NCI-H1436 treated with DMSO at 0.1 percent for 48 hours (cell line): ENCODE measurements around the gene CROCC.

ENCODE experiments used
- DNase-seq: peaks from one replicate; lab custom pipeline; 2025; lab: John Stamatoyannopoulos, UW

CROCC gene

DNA sequence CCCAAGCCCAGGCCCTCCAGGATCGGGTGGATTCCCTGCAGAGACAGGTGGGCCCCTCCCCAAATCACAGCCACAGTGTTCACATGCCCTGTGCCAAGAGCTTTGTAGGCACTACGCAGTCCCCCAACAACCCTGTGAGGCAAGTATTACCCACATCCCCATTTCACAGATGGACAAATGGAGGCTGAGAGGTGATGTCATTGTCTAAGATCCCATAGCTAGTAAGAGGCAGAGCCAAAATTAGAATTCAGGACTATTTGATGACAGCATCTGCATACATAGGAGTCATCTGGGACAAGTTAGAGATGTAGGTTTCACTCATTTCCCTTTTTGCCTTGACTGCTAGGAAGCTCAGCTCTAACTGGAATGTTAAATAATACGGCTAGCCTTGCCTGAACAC is 46.6 kb downstream of the CROCC start:
- no peak for DNase-seq

DNA sequence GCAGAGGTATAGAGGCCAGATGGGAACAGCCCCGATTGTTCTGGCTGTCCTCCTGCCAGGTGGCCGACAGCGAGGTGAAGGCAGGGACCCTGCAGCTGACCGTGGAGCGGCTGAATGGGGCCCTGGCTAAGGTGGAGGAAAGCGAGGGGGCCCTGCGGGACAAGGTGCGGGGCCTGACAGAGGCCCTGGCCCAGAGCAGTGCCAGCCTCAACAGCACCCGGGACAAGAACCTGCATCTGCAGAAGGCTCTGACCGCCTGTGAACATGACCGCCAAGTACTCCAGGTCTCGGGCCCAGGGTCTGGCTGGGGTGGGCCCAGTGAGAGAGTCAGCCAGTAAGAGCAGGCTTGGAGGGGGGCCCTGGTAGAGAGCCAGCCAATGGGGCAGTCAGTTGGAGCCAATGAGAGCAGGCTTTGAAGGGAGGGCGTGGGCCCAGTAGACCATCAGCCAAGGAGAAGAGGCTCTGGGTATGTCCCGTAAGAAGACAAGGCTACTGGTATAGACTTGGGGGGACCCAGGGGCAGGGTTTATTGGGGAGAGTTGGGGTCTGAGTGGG is 47.4 kb downstream of the CROCC start:
- no peak for DNase-seq

DNA sequence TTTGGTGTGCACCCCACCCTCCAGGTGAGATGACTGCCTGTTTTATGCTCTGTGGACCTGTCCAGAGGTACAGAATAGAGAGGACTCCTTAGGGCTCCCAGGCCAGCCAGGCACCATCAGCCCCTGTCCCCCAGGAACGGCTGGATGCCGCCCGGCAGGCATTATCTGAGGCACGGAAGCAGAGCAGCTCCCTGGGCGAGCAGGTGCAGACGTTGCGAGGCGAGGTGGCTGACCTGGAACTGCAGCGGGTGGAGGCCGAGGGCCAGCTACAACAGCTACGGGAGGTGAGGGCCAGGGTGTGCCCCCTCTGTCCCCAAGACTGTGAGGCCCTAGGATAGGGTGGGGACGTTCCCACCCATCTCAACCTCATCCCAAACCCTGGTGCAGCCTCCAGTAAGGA is 47.9 kb downstream of the CROCC start:
- DNase-seq = no peak

DNA sequence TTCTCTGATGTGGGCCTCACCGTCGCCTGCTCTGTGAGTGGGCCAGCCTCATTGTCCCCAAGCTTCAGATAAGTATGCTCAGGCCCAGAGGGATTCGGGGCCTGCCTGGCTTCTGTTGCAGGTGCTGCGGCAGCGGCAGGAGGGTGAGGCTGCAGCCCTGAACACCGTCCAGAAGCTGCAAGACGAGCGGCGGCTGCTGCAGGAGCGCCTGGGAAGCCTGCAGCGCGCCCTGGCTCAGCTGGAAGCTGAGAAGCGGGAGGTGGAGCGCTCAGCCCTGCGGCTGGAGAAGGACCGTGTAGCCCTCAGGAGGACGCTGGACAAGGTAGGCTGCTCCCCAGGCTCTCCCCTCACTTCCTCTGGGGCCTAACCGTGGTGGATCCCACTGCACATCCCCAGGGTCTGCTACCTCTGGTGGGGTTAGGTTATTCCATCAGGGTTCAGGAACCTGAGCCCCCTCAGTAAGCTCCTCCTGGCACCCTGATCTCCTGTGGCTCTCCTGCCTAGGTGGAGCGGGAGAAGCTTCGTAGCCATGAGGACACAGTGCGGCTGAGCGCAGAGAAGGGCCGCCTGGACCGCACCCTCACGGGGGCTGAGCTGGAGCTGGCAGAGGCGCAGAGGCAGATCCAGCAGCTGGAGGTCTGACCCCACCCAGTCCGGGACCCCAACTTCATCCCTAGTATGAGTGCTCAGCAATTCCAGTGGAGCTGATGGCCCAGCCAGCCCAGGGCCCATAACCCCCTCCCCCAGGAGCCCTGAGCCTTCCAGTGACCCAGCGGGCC is 48.6 kb downstream of the CROCC start:
- no peak for DNase-seq

DNA sequence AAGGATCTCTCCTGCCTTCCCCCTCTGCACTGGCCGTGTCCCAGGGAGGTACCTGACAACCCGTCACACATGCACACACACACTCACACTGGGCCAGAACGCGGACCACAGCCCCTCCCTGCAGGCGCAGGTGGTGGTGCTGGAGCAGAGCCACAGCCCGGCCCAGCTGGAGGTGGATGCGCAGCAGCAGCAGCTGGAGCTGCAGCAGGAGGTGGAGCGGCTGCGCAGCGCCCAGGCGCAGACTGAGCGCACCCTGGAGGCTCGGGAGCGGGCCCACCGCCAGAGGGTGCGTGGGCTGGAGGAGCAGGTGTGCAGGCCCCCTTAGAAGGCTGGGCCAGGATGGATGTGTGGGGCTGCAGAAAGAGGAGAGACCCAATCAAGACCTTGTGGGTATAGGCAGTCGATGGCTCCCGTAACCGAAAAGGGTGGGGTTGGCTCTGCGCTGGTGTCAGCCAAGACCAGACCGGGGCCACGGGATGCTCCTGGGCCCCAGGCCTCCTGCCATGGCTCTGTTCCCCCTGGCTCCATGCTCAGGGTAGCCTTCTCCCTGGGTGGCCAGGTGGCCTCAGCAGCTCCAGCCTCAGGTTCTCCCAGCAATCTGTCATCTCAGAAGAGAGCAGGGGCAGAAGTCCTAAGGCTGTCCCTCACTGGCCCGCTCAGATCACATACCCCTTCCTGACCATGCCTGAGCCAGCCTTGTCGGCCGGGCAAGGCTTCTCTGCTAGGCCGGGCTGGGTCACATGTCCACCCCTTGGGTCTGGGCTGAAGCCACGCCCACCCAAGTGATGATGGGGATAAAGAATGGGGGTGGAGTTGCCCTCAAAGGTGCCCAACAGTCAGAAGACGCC is 49.8 kb downstream of the CROCC start:
- DNase-seq = no peak

DNA sequence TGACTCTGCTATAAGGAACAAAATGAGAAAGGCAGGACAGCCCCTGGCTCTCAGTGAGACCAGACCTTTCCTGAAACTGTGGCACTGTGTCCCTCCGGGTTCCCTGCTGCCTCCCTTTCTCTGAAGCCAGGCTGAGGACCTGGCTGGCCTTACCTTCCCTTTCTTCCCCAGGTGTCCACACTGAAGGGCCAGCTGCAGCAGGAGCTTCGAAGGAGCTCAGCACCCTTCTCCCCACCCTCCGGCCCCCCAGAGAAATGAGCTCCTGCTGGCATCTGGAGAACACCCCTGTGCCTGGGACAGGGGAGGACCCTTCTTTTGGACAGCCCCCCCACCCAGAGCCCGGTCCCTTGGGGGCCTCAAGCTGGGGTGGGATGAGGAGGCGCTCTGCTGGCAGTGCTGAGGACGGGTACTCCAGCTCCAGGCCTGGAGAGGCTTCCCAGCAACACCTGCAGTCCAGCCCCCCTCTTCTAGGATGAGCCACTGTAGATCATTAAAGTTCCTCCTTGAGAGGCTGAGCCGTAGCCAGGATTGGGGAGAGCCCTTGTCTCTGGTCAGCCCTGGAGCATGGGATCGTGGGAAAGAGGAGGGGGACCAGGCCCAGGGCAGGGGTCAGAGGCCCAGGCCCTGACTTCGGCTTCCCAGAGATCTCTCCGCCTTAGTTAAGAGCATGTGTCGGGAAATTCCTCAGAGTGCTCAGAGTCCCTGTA is 50.6 kb downstream of the CROCC start:
- DNase-seq = no peak

DNA sequence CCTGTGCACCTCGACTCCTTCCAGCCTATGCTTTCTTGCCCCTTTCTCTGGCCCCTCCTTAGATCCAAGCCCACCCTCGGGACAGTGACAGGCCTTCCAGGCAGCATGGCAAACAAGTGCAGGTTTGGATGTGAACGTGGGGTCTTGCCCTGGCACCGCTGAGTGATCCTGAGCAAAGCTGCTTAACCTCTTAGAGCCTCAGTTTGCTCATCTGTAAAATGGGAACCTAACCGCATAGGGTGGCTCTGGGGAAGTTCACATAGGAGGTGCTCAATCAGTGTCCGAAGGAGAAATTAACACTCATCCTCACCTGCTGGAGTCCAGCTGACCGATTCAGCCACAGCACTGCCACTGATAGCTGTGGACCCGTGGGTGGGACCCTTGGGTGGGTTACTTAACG is 51.5 kb downstream of the CROCC start:
- no peak for DNase-seq

DNA sequence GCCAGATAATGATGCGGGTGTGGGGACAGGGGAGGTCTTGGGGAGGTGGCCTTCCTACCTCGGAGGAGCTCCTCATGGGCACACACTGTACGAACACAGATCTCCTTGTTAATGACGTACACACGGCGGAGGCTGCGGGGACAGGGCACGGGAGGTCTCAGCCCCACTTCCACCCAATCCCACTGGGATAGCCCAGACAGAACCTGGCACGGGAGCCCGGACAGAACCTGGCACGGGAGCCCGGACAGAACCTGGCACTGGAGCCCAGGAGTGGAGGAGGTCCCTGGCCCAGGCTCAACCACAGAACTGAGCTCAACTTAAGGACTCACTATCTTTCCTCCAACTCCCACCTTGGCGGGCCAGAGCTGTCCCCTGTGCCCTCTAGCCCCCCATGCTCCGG is 53.5 kb downstream of the CROCC start:
- DNase-seq = no peak

DNA sequence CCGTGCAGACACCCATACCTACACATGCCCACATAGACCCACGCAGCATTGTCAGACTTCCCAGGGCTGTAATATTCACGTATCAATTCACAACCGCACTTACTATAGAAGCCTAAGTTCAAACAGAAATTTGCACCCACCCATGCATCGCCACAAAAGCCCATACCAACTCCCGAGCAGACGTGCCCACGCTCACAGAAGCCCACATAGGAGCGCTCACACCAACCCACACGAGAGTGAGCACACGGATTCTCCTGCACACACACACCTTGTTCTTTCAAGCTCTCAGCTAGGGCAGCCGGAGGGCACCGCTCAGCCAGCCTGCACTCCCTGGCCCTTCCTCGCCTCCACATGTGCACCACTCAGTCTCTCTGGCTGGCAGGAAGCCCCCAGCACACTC is 54.1 kb downstream of the CROCC start:
- no peak for DNase-seq

DNA sequence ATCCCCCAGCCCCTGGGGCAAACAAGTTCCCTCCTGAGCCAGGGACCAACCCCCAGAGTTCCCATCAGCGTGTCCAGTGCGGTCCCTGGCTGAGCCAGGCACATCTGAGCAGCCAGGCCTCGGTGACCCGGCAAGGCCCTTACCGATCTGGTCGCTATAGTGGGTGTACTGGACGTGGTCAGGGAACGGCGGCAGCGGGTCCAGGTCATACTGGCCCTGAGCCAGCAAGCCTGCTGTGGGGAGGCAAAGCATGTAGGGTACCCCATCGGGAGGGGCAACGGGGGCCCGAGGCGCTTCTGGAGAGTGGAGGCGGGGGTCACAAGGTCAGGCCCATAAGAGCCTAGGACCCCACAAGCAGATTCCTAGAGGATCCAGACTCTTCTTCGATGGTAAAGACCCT is 55.2 kb downstream of the CROCC start:
- DNase-seq = no peak

DNA sequence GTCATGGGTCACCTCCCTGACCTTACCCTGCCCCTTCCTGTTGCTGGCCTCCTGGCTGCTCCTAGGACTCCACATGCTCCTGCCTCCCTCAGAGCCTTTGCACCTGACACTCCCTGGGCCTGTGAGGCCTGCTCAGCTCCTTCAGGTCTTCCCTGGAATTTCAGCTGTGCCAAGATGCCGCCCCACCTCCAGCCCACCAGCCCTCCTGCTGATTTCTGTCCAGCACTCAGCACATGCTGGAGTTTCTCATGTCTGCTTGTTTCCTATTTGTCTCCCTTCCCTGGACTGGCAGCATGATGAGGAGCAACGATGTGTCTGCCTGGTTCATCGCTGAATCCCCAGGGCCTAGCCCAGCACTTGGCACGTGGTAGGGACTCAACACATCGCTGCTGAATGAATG is 55.6 kb downstream of the CROCC start:
- DNase-seq = no peak

DNA sequence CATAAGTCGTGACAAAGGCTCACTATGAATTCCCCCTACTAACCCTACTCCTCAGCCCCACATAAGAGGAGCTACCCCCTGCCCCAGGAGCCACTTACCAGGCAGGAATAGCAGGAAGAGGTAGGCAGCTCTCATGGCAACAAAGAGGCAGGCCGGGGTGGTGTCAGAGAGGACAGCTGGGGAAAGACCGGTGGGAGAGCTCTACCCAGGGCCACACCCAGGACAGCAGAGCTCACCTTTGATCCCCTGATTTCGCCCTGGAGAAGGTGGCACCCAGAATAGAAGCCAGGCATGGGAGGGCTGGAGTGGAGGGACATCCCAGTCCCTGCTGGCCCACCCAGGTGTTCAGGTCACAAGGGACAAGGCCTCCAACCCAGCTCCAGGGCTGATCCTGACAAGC is 56.4 kb downstream of the CROCC start:
- no peak for DNase-seq

DNA sequence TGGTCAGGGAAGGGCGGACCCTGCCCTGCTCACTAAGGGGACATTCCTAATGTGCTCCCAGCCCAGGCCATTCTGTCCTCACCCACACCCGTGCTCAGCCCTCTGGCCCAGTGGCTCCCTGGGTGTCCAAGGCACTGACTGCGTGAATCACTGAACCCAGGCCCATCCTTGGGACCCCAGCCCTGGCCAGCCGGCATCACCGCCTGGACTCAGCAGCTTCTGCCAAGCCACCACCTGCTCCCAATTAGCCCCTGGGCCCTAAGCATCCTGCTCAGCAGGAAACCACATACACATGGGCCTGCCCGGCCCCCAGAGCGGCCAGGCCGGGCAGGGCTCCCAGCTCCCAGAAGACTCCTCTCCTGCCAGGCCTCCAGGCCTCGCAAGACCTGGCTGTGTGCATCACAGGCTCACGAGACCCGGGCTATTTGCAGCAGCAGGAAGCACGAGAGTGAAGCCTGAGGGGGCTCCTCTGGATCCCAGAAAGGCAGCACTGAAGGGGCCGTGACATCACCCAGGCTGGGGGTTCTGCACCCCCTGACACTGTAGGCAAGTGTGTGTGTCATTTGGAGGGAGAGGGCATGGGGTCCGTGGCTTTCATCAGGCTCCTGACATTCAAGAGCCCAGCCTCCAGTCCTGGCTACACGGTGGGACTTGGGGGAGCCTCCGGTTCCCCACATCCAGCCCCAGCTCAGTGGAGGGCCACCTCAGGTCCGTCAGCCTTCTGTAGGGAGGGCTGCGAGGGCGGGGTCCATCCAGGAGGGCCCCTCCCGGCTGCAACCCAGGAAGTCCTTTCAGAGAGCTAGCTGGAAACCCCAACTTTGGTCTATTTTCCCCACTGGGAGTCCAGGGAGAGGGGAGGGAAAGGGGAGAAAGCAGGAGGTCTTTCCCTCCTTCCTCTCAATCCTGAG is 57.1 kb downstream of the CROCC start:
- no peak for DNase-seq

DNA sequence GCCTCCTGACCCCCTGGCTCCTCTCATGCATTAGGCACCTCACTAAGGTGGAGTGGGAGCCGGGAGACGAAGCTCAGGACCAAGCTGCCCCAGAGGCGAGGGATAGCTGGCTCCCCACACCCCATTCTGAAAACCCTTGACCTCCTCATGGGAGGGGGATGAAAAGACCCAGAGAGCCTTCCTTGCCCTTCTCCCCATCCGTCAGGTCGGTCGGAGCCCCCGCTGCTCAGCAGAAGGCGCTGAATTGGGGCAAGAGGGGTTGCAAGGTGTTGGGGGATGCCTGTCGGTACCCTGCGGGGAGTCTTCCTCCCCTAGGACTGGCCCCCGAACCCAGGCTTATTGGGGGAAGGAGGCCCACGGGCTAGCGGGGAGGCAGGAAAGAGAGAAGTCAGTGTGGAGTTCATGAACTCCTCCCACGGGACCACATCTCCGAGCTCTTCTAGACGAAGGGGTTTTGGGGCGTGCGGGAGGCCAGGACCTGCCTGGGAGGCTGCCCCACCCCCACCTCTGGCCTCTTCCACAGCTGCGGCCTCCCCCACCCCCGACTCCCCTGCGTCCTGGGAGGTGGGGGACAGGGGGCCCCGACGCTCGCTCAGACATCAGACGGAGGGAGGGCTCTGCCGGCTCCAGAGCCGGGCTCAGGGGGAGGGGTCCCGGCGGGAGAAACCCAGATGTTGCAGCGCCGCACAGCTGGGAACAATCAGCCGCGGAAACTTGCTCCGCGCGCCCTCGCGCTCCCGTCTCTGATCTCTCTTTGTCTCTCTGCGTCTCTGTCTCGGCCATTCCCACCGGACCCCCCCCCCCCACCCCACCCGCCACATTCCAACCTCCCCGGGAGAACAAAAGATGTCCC is 58.0 kb downstream of the CROCC start:
- DNase-seq = no peak

DNA sequence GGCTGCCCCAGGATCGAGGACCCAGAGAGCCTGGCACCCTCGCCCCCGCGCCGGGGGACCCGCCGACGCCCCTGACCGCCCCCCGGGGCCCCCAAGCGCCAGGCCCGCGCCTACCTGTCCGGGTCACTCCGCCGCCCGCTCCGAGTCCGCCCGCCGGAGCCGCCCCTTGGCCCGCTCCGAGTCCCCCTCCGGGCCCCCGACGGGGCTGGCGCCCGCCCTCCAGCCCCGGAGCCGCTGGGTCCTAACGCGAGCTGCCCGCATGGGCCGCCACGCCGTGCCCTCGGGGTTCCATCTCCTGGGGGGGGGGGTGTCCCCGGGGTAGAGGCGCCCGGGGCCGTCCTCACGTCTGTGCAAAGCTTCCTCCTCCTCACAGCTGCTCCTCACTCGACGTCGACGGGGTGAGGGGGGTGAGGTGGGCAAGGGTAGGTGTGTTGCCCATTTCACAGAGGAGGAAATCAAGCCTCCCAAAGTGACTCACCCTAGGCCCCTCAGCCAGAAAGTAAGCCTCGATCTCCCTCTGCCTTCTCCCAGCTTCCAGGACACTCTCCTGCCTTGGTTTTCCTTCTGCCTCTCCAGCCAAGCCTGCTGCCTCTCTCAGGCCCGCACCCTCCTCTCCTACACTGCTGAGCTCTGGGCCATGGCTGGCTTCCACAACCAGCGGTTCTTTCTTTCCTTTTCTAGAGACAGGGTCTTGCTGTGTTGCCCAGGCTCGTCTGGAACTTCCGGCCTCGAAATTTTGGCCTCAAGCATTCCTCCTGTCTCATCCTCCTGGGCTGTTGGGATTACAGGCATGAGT is 58.9 kb downstream of the CROCC start, which contains the start of gene MFAP2:
Gene MFAP2 (minus strand): TSS at position 148 of the 796 bp plus-strand sequence. CDS start 2,347 bp downstream, outside the sequence.
- no peak for DNase-seq

DNA sequence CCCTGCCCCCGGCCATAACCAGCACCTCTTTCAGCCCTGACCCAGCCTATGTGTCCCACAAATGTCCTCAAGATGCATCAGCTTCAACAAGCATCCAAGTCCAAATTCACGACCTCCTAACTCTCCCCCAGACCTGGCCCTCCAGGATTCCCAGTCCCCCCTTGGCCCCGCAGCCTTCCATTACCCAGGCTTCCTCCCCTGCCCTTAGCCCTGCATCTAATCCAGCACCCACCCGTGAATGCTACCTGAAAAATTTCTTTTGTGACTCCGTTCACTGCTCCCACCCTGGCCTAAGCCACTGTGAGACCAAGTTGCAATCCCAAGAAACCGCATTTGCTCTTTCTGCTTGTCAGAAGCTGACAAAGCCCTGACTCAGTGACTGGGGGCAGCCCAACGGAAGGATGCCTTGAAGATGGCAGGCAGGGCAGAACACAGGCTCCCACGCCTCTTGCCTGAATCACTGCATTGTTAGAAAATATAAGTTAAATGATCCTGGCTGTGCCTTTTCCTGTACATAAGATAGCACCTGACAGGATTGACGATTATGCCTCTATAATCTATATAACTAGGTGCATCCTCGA is 59.6 kb downstream of the CROCC start:
- no peak for DNase-seq

DNA sequence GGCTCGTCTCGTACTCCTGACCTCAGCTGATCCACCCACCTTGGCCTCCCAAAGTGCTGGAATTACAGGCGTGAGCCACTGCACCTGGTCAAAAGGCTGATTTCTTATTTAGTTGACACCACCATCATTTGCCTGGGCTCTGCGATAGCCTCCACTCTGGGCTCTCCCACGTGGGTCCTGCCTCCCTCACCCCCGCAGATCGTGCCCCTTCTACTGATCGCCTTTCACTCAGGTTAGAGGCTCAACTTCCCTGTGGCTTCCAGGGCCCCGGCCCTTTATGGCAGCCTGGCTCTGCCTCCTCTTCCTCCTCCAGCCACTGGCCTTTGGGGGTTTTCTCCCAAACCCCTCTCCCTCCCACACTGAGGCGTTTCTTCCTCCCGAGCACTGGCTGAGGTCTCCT is 61.2 kb downstream of the CROCC start:
- DNase-seq = no peak

DNA sequence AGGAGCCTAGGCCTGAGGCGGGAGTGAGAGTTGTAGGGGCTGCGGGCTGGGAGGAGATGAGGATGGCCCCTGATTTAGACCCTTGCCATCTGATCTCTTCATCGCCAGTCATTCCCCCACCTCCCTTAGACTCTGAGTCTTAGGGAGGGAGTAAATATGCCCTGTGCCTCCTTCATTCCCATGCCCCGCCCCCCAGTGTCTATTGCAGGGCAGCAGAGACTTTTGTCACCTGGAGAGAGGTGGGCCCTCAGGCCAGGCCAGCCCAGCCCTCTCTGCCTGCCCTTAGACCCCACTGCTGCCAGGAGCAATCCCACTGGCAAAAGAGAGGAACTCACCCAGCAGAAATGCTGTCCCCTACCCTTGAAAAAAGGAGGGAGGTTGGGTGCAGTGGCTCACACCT is 61.9 kb downstream of the CROCC start:
- DNase-seq = no peak

DNA sequence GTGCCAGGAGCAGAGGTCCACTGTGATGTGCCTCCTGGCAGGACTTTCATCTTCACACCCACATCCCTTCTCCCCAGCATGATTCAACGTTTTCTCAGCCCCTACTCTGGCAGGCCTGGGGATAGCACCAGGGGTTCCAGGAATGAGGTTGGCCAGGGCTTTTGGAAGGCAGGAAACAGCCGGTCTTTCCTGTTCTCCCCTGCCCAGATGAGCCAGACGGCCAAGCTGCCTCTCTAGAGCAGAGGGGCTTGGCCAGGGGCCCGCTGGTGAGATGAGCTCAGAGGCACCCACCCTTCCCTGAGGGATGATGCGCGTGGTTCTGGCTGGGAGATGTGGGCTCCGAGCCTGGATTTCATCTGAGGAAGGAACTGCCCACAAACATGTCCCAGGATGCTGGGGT is 63.0 kb downstream of the CROCC start:
- no peak for DNase-seq
